A673 (cell line): ENCODE results near the gene DACT3. TPM values are rescaled to one million over a fixed set of nuclear protein-coding genes. Genes with fewer than 3 reads are reported as not detected.

Experiments
- BruUV-seq: library from RNA; stranded (reverse); fragments of 400-500 nt; replicated peaks from 2 replicates; lab custom pipeline; 2021; lab: Mats Ljungman, UMichigan
- CTCF ChIA-PET: fragments of 300-600 bp; sonication (Branson Sonifier 250); formaldehyde crosslinking; loops from one replicate; lab custom pipeline; 2022; ENCODE audit warnings: antibody characterized with exemption; lab: Charles Lee
- POLR2A ChIA-PET: fragments of 300-600 bp; sonication (Branson Sonifier 250); formaldehyde crosslinking; loops from one replicate; lab custom pipeline; 2022; ENCODE audit warnings: antibody characterized with exemption; ENCODE audit not compliant: low non-redundant PET; lab: Charles Lee
- DNase-seq: peaks from one replicate; pipeline ENCODE4 v3.0.0-alpha.2; 2015; ENCODE audit warnings: low spot score
- H3K27ac ChIP-seq: fragments of 200-600 bp; sonication (generic); 2 replicates; pipeline ENCODE4 v1.5.1; 2016; ENCODE audit warnings: mixed run types, low read depth, mild to moderate bottlenecking, mixed read lengths, antibody characterized with exemption, low read length; ENCODE audit not compliant: poor library complexity, severe bottlenecking
- H3K27me3 ChIP-seq: fragments of 200-600 bp; sonication (generic); replicated peaks from 2 replicates; pipeline ENCODE4 v1.6.1; 2017; ENCODE audit warnings: mixed run types, low read depth, mild to moderate bottlenecking, mixed read lengths, antibody characterized with exemption, low read length; ENCODE audit not compliant: insufficient read depth, poor library complexity
- H3K36me3 ChIP-seq: fragments of 200-600 bp; sonication (generic); 2 replicates; pipeline ENCODE4 v1.6.1; 2016; ENCODE audit warnings: mixed run types, mild to moderate bottlenecking, mixed read lengths, antibody characterized with exemption, low read length; ENCODE audit not compliant: insufficient read depth, poor library complexity, severe bottlenecking
- H3K4me1 ChIP-seq: fragments of 200-600 bp; sonication (generic); 2 replicates; pipeline ENCODE4 v1.6.1; 2017; ENCODE audit warnings: mixed run types, mild to moderate bottlenecking, mixed read lengths, antibody characterized with exemption, low read length; ENCODE audit not compliant: insufficient read depth, poor library complexity, severe bottlenecking
- H3K4me3 ChIP-seq: fragments of 200-600 bp; sonication (generic); 2 replicates; pipeline ENCODE4 v1.5.1; 2016; ENCODE audit warnings: low read depth, mixed run types, mild to moderate bottlenecking, mixed read lengths, low read length; ENCODE audit not compliant: poor library complexity, severe bottlenecking
- H3K9me3 ChIP-seq: fragments of 200-600 bp; sonication (generic); 2 replicates; pipeline ENCODE4 v1.6.1; 2016; ENCODE audit warnings: mixed run types, low read depth, mild to moderate bottlenecking, mixed read lengths, antibody characterized with exemption, low read length; ENCODE audit not compliant: poor library complexity, severe bottlenecking
- CTCF ChIP-seq: fragments of 300-800, 200-600 bp; sonication (generic); conservative IDR thresholded peaks from 2 replicates; pipeline ENCODE4 v1.5.1; 2017; ENCODE audit warnings: low read depth, mild to moderate bottlenecking, antibody characterized with exemption, low read length, moderate library complexity, mixed read lengths
- EZH2 ChIP-seq: fragments of 200-600 bp; sonication (generic); IDR thresholded peaks from 2 replicates; pipeline ENCODE4 v1.6.1; 2017; ENCODE audit warnings: borderline replicate concordance, low read depth, mild to moderate bottlenecking, mixed read lengths, antibody characterized with exemption, low read length; ENCODE audit not compliant: poor library complexity, severe bottlenecking
- intact Hi-C: fragments of 100-400 bp; cut with micrococcal nuclease; formaldehyde crosslinking; loops from one replicate; pipeline ENCODE4 v1.10.0; 2022; ENCODE audit not compliant: unreplicated experiment
- total RNA-seq: library from RNA; stranded (reverse); gene quantifications from 2 replicates; pipeline ENCODE4 v1.2.3, GENCODE V29; 2021

Gene DACT3
- total RNA-seq, 1 experiment from 2014 or later: 0.32 TPM

GRCh38 chr19:46610851-46611770, 49.9 kb downstream of the DACT3 start:
- no peak overlapping the region for H3K4me3 ChIP-seq
- no TSS peak for BruUV-seq
- no peak overlapping the region for H3K27ac ChIP-seq
- no peak for TF ChIP-seq CTCF
- TF ChIP-seq EZH2: no peak
- no peaks in the 10 kb centered on the region for H3K9me3 ChIP-seq
- no peak for DNase-seq
- ChIA-PET CTCF (interaction anchor here (1.1 kb wide), 1 partner anchor 106 kb away, joined by 3 read pairs; the partner anchor contains the start of gene PRKD2), POLR2A (no interaction called here)
- peaks cover 41% of the 10 kb centered on the region for H3K36me3 ChIP-seq
- intact Hi-C loops: no loop called here
- H3K4me1 ChIP-seq: no peaks in the 10 kb centered on the region
- H3K27me3 ChIP-seq: no peaks in the 10 kb centered on the region

- Histone ChIP-seq H3K27ac (no peak overlapping the region), H3K36me3 (peaks cover 48% of the 10 kb centered on the region), H3K27me3 (no peaks in the 10 kb centered on the region), H3K4me3 (no peak overlapping the region), H3K4me1 (no peaks in the 10 kb centered on the region), H3K9me3 (no peaks in the 10 kb centered on the region)
- intact Hi-C loops: no loop called here
- no peak for TF ChIP-seq CTCF
- no peak for TF ChIP-seq EZH2
- POLR2A ChIA-PET: no interaction called here
- BruUV-seq: no TSS peak
- CTCF ChIA-PET: no interaction called here
- no peak for DNase-seq
Measured at GRCh38 chr19:46610413-46610775, 50.6 kb downstream of the DACT3 start.

- no peaks in the 10 kb centered on the region for H3K4me1 ChIP-seq
- no peak for TF ChIP-seq CTCF
- TF ChIP-seq EZH2: no peak
- peaks cover 51% of the 10 kb centered on the region for H3K36me3 ChIP-seq
- intact Hi-C loops: no loop called here
- ChIA-PET POLR2A (no interaction called here), CTCF (no interaction called here)
- TSS peak; percentile 82 for BruUV-seq
- H3K27ac ChIP-seq: no peak overlapping the region
- H3K9me3 ChIP-seq: no peaks in the 10 kb centered on the region
- no peak for DNase-seq
- no peaks in the 10 kb centered on the region for H3K27me3 ChIP-seq
- H3K4me3 ChIP-seq: no peak overlapping the region
Measured at GRCh38 chr19:46609511-46610412, 51.2 kb downstream of the DACT3 start.
